K562 (cell line): Measurements from ENCODE around the gene ABHD4. TPM values are rescaled to one million over a fixed set of nuclear protein-coding genes. Genes with fewer than 3 reads are reported as not detected.

ENCODE experiments used
- ATAC-seq: fragments of 200-7000 bp; cut with Tn5 transposase; 3 replicates; pipeline ENCODE4 v1.9.1; 2020; ENCODE audit warnings: moderate library complexity
- BruUV-seq: library from RNA; stranded (reverse); fragments of 400-500 nt; replicated peaks from 2 replicates; lab custom pipeline; 2021; lab: Mats Ljungman, UMichigan
- CTCF ChIA-PET: fragments of 300-600 bp; formaldehyde crosslinking; extraction: SDS; loops from one replicate; lab custom pipeline; 2021; ENCODE audit warnings: low intra/inter-chr PET ratio; lab: Yijun Ruan, JAX
- POLR2A ChIA-PET: fragments of 300-600, 350-650 bp; sonication (Branson Sonifier 250); formaldehyde crosslinking; extraction: SDS; loops from one replicate; lab custom pipeline; 2021; ENCODE audit warnings: antibody characterized with exemption, inconsistent platforms; lab: Yijun Ruan, JAX
- DNase-seq, 4 experiments: peaks; one replicate each; pipeline versions ENCODE4 v3.0.0 to v3.0.0-alpha.2; 2011 to 2018; ENCODE audit warnings: low spot score in 3 of 4, mixed read lengths in 3 of 4; ENCODE audit errors: extremely low read depth in 1 of 4
- FAIRE-seq: peaks from 2 replicates; lab custom pipeline; 2011; peaks lifted over from hg19 to GRCh38; lab: Jason Lieb, UNC
- H2AFZ ChIP-seq: 2 replicates; pipeline ENCODE4 v1.6.0; 2011; ENCODE audit warnings: low read depth, low read length, control low read depth, inconsistent platforms
- H3K27ac ChIP-seq: fragments of 200-600 bp; 3 replicates; pipeline ENCODE4 v1.8.0; 2011; ENCODE audit warnings: low read depth, mild to moderate bottlenecking, control low read depth, inconsistent platforms, low read length, moderate library complexity, mixed read lengths; ENCODE audit errors: extremely low read depth
- H3K27me3 ChIP-seq, 2 experiments: fragments of 300-600 bp in 1 of 2; 2 replicates in 1 of 2; 3 replicates in 1 of 2; pipeline versions ENCODE4 v1.6.0 to v1.8.0; 2011; ENCODE audit warnings: inconsistent platforms in 2 of 2, low read length in 2 of 2, mild to moderate bottlenecking in 1 of 2, mixed read lengths in 1 of 2, moderate library complexity in 1 of 2; ENCODE audit not compliant: control insufficient read depth in 2 of 2, insufficient read depth in 2 of 2
- H3K36me3 ChIP-seq: fragments of 300-600 bp; 3 replicates; pipeline ENCODE4 v1.8.0; 2011; ENCODE audit warnings: mild to moderate bottlenecking, low read length, inconsistent platforms; ENCODE audit not compliant: control insufficient read depth, insufficient read depth
- H3K4me1 ChIP-seq, 2 experiments: fragments of 200-600 bp in 1 of 2; replicated peaks in 1 of 2; 2 replicates in 1 of 2; 3 replicates in 1 of 2; pipeline versions ENCODE4 v1.5.1 to v1.8.0; 2011; ENCODE audit warnings: inconsistent platforms in 2 of 2, low read length in 2 of 2, mild to moderate bottlenecking in 1 of 2, mixed read lengths in 1 of 2, moderate library complexity in 1 of 2; ENCODE audit not compliant: control insufficient read depth in 2 of 2, insufficient read depth in 2 of 2
- H3K4me2 ChIP-seq: 2 replicates; pipeline ENCODE4 v1.6.1; 2011; ENCODE audit warnings: low read length, control low read depth, inconsistent platforms, mixed read lengths; ENCODE audit not compliant: insufficient read depth
- H3K4me3 ChIP-seq: fragments of 200-600 bp; sonication (generic), shearing (Covaris generic); 2 replicates; pipeline ENCODE4 v1.5.1; 2016; ENCODE audit warnings: control low read depth, inconsistent platforms
- H3K79me2 ChIP-seq: fragments of 200-600 bp; 3 replicates; pipeline ENCODE4 v1.8.0; 2011; ENCODE audit warnings: low read length, inconsistent platforms; ENCODE audit not compliant: control insufficient read depth, insufficient read depth
- H3K9ac ChIP-seq, 2 experiments: 2 replicates each; pipeline versions ENCODE4 v1.6.0 to v1.6.1; 2011; ENCODE audit warnings: low read depth in 2 of 2, low read length in 2 of 2, control low read depth in 1 of 2, inconsistent platforms in 1 of 2, mild to moderate bottlenecking in 1 of 2, mixed read lengths in 1 of 2; ENCODE audit not compliant: insufficient read depth in 1 of 2
- H3K9me1 ChIP-seq: one replicate; pipeline ENCODE4 v1.6.0; 2011; ENCODE audit warnings: inconsistent platforms, mild to moderate bottlenecking, low read length, moderate library complexity; ENCODE audit not compliant: control insufficient read depth, insufficient read depth
- H3K9me3 ChIP-seq: replicated peaks from 2 replicates; pipeline ENCODE4 v1.5.1; 2011; ENCODE audit warnings: low read depth, low read length, inconsistent platforms; ENCODE audit not compliant: control insufficient read depth, insufficient read depth
- H4K20me1 ChIP-seq: replicated peaks from 2 replicates; pipeline ENCODE4 v1.6.1; 2011; ENCODE audit warnings: low read length, inconsistent platforms, mixed read lengths; ENCODE audit not compliant: control insufficient read depth, insufficient read depth
- CBFB ChIP-seq: sonication (generic); formaldehyde crosslinking; IDR thresholded peaks from 2 replicates; pipeline ENCODE4 v1.4.0; 2020; ENCODE audit warnings: mild to moderate bottlenecking, missing genetic modification reagents
- WGBS: fragments of 100-300 bp; shearing (Covaris generic); methylation state at CpG from one replicate; pipeline ENCODE4 v1.1.6; 2016; ENCODE audit warnings: low coverage, mixed read lengths; ENCODE audit not compliant: insufficient coverage; ENCODE audit errors: missing lambda C conversion rate; 5-methylcytosine and 5-hydroxymethylcytosine counted together
- in situ Hi-C: fragments of 300-500 bp; cut with MboI; formaldehyde crosslinking; loops from 4 replicates; pipeline ENCODE4 v1.15.0; 2018; ENCODE audit warnings: inconsistent platforms, mixed read lengths
- intact Hi-C: fragments of 100-400 bp; cut with micrococcal nuclease; formaldehyde crosslinking; loops from 2 replicates; pipeline ENCODE4 v1.14.2; 2022
- polyA plus RNA-seq, 8 experiments: library from polyadenylated mRNA; depleted of rRNA in 4 of 8; stranded (reverse) in 5 of 8; unstranded in 3 of 8; fragments of >200 nt; fragmentation: Nextera tagmentation in 2 of 8; fragmentation: Illumina TruSeq in 1 of 8; extraction: Ambion mirVana in 2 of 8; extraction: Trizol in 1 of 8; gene quantifications; 2 replicates each; pipeline versions ENCODE4 v1.2.1 to v1.2.3, GENCODE V29; 2011 to 2014; ENCODE audit warnings: inconsistent platforms in 1 of 8, missing spikeins in 1 of 8
- total RNA-seq, 7 experiments: library from RNA; depleted of rRNA in 6 of 7; stranded (reverse); fragments of >200 nt in 6 of 7; fragmentation: Illumina TruSeq in 2 of 7; extraction: Trizol in 2 of 7; gene quantifications; 2 replicates each; pipeline versions ENCODE4 v1.2.1 to v1.2.3, GENCODE V29; 2011 to 2021; ENCODE audit warnings: low replicate concordance in 1 of 7
- TF ChIP-seq, protein P1 (sequence below), 2 experiments: fragments of 450-650 bp in 1 of 2; sonication (generic) in 1 of 2; formaldehyde crosslinking in 1 of 2; IDR thresholded peaks in 1 of 2; conservative IDR thresholded peaks in 1 of 2; 2 replicates each; pipeline versions ENCODE4 v1.6.1 to v1.8.1; 2016 to 2023; ENCODE audit warnings: mild to moderate bottlenecking in 2 of 2, moderate library complexity in 2 of 2, inconsistent platforms in 1 of 2, missing genetic modification reagents in 1 of 2

The ABHD4 gene
- total and polyA plus RNA-seq, 9 of the 15 experiments (the other 6 are each of a cell fraction or from before 2014, with no cell fraction given) = 3.6 to 12.0 (median 7.2) TPM

DNA sequence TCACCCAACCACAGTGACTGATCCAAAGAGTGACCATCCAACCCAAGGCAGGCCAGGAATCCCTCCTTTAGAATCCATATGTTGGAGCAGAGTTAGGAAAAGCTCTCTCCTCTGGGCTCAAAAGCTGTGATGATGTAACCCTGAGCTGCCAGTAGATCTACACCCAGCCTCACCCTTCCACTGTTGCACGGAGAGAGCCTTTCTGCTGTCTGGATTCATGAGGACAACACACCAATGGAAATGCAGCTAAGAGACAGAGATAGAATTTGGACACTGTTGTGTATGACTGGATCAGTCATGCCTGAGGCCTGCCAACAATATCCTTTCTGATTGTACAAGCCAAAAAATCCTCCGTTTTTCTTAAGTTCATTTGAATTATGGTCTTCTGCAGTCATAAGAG lies 50.4 kb downstream of the ABHD4 start:
- H3K9ac ChIP-seq = no peak overlapping the region
- H3K4me1 ChIP-seq = peaks cover 0 to 3% of the 10 kb centered on the region in 2 experiments; a peak in 3 of 5 replicates
- no peak overlapping the region for H3K4me2 ChIP-seq
- in situ Hi-C loops (loop anchor here (5.0 kb wide), 1 partner anchor 81 kb away; no protein-coding TSS in a partner anchor), intact Hi-C loops (loop anchor here (5.0 kb wide), 1 partner anchor 61 kb away; the partner anchor contains the start of gene DAD1)
- 29% methylated on average over 2 of the region's 2 CpGs for WGBS
- no peaks in the 10 kb centered on the region for H4K20me1 ChIP-seq
- DNase-seq (no peak), ATAC-seq (no peak), FAIRE-seq (no peak)
- no TSS peak for BruUV-seq
- no peaks in the 10 kb centered on the region for H3K9me1 ChIP-seq
- TF ChIP-seq, protein P1, sequence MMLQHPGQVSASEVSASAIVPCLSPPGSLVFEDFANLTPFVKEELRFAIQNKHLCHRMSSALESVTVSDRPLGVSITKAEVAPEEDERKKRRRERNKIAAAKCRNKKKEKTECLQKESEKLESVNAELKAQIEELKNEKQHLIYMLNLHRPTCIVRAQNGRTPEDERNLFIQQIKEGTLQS (IDR thresholded peaks at IDR 0.05) = peak; percentile 52
- TF ChIP-seq, protein P1 (CRISPR knock-in tag; conservative IDR thresholded peaks at IDR 0.05) = no peak
- no peak for TF ChIP-seq CBFB (CRISPR knock-in tag)
- H3K9me3 ChIP-seq = no peaks in the 10 kb centered on the region
- ChIA-PET POLR2A (interaction anchor here (1.2 kb wide), 1 partner anchor 59 kb away, joined by 4 read pairs; no protein-coding TSS in a partner anchor), CTCF (no interaction called here)
- no peaks in the 10 kb centered on the region for H3K79me2 ChIP-seq
- no peaks in the 10 kb centered on the region for H3K36me3 ChIP-seq
- H3K27me3 ChIP-seq = no peaks in the 10 kb centered on the region
- no peak overlapping the region for H3K4me3 ChIP-seq
- H2AFZ ChIP-seq = no peak overlapping the region
- H3K27ac ChIP-seq = no peak overlapping the region
